H9 (cell line): ENCODE data around the gene SNED1. TPM values are rescaled to one million over a fixed set of nuclear protein-coding genes. Genes with fewer than 3 reads are reported as not detected.
A peak's percentile ranks its signal among the peaks of the same experiment; 100 is the strongest.

Experiments
- DNase-seq: peaks from one replicate; pipeline ENCODE4 v3.0.0-alpha.2; 2017
- H2AFZ ChIP-seq: one replicate; pipeline ENCODE4 v1.6.1; 2013; ENCODE audit warnings: mild to moderate bottlenecking, low read length, control low read depth, moderate library complexity
- H2AK5ac ChIP-seq: 2 replicates; pipeline ENCODE4 v1.6.1; 2013; ENCODE audit warnings: low read length, control low read depth, mixed read lengths; ENCODE audit not compliant: insufficient read length
- H2BK120ac ChIP-seq: one replicate; pipeline ENCODE4 v1.6.1; 2013; ENCODE audit warnings: low read depth, mild to moderate bottlenecking, low read length, control low read depth, inconsistent platforms; ENCODE audit not compliant: poor library complexity, severe bottlenecking
- H2BK12ac ChIP-seq: 2 replicates; pipeline ENCODE4 v1.6.1; 2013; ENCODE audit warnings: low read length, control low read depth, mixed read lengths, low read depth; ENCODE audit not compliant: insufficient read length
- H2BK15ac ChIP-seq: 2 replicates; pipeline ENCODE4 v1.6.1; 2013; ENCODE audit warnings: low read depth, low read length, control low read depth
- H2BK20ac ChIP-seq: one replicate; pipeline ENCODE4 v1.6.1; 2013; ENCODE audit warnings: low read depth, mild to moderate bottlenecking, low read length, control low read depth, inconsistent platforms; ENCODE audit not compliant: poor library complexity, severe bottlenecking
- H2BK5ac ChIP-seq: 2 replicates; pipeline ENCODE4 v1.6.1; 2013; ENCODE audit warnings: low read length, control low read depth, mixed read lengths; ENCODE audit not compliant: insufficient read length
- H3K14ac ChIP-seq: 2 replicates; pipeline ENCODE4 v1.6.1; 2013; ENCODE audit warnings: low read length, control low read depth; ENCODE audit not compliant: insufficient read depth
- H3K18ac ChIP-seq: 2 replicates; pipeline ENCODE4 v1.6.1; 2013; ENCODE audit warnings: low read depth, mild to moderate bottlenecking, mixed read lengths, low read length, control low read depth; ENCODE audit not compliant: insufficient read length
- H3K23ac ChIP-seq: 2 replicates; pipeline ENCODE4 v1.6.1; 2013; ENCODE audit warnings: low read length, control low read depth, mixed read lengths, low read depth; ENCODE audit not compliant: insufficient read length
- H3K23me2 ChIP-seq: 2 replicates; pipeline ENCODE4 v1.6.1; 2013; ENCODE audit warnings: low read depth, mild to moderate bottlenecking, mixed read lengths, low read length, control low read depth; ENCODE audit not compliant: insufficient read length, poor library complexity, severe bottlenecking
- H3K27ac ChIP-seq: 2 replicates; pipeline ENCODE4 v1.5.1; 2013; ENCODE audit warnings: low read length, control low read depth, mixed read lengths, low read depth; ENCODE audit not compliant: insufficient read length
- H3K27me3 ChIP-seq: 2 replicates; pipeline ENCODE4 v1.6.1; 2013; ENCODE audit warnings: low read length, control low read depth, inconsistent platforms; ENCODE audit not compliant: insufficient read depth
- H3K4ac ChIP-seq: 2 replicates; pipeline ENCODE4 v1.6.1; 2013; ENCODE audit warnings: low read depth, mild to moderate bottlenecking, control low read depth, inconsistent platforms, low read length, moderate library complexity
- H3K4me1 ChIP-seq: 2 replicates; pipeline ENCODE4 v1.6.1; 2013; ENCODE audit warnings: low read length, control low read depth, inconsistent platforms; ENCODE audit not compliant: insufficient read depth
- H3K4me2 ChIP-seq: 2 replicates; pipeline ENCODE4 v1.6.1; 2013; ENCODE audit warnings: low read length, control low read depth, mixed read lengths; ENCODE audit not compliant: insufficient read length, insufficient read depth
- H3K56ac ChIP-seq: 2 replicates; pipeline ENCODE4 v1.6.1; 2013; ENCODE audit warnings: low read depth, mild to moderate bottlenecking, mixed read lengths, low read length, control low read depth; ENCODE audit not compliant: insufficient read length
- H3K79me1 ChIP-seq: 2 replicates; pipeline ENCODE4 v1.6.1; 2013; ENCODE audit warnings: low read depth, mild to moderate bottlenecking, moderate library complexity, low read length, control low read depth, inconsistent platforms; ENCODE audit not compliant: insufficient read depth, poor library complexity, severe bottlenecking
- H3K79me2 ChIP-seq: 2 replicates; pipeline ENCODE4 v1.6.1; 2013; ENCODE audit warnings: low read length, control low read depth, inconsistent platforms; ENCODE audit not compliant: insufficient read depth
- H3K9ac ChIP-seq: 2 replicates; pipeline ENCODE4 v1.6.1; 2013; ENCODE audit warnings: low read length, control low read depth, mixed read lengths; ENCODE audit not compliant: insufficient read length; ENCODE audit errors: extremely low read depth
- H3K9me3 ChIP-seq: one replicate; pipeline ENCODE4 v1.6.1; 2013; ENCODE audit warnings: low read depth, low read length, inconsistent platforms; ENCODE audit not compliant: control insufficient read depth
- H3T11ph ChIP-seq: one replicate; pipeline ENCODE4 v1.6.1; 2013; ENCODE audit warnings: mild to moderate bottlenecking, low read length, control low read depth, inconsistent platforms
- H4K20me1 ChIP-seq: one replicate; pipeline ENCODE4 v1.6.1; 2013; ENCODE audit not compliant: control insufficient read depth, insufficient read length, insufficient read depth
- H4K5ac ChIP-seq: 2 replicates; pipeline ENCODE4 v1.6.1; 2013; ENCODE audit warnings: low read depth, mild to moderate bottlenecking, mixed read lengths, low read length, control low read depth; ENCODE audit not compliant: insufficient read length
- H4K8ac ChIP-seq: replicated peaks from 2 replicates; pipeline ENCODE4 v1.6.1; 2013; ENCODE audit warnings: low read length, control low read depth, mixed read lengths, low read depth; ENCODE audit not compliant: insufficient read length
- H4K91ac ChIP-seq: 2 replicates; pipeline ENCODE4 v1.6.1; 2013; ENCODE audit warnings: low read depth, mild to moderate bottlenecking, moderate library complexity, mixed read lengths, low read length, control low read depth; ENCODE audit not compliant: insufficient read length
- H3K27ac Mint-ChIP-seq, 3 experiments: 2 replicates in 2 of 3; 3 replicates in 1 of 3; pipeline ENCODE4 v1.8.0; 2020 to 2021; ENCODE audit warnings: mixed read lengths in 3 of 3, mild to moderate bottlenecking in 1 of 3, moderate library complexity in 1 of 3
- H3K27me3 Mint-ChIP-seq: 2 replicates; pipeline ENCODE4 v1.8.0; 2021; ENCODE audit warnings: low read depth, mild to moderate bottlenecking, moderate library complexity, mixed read lengths
- H3K36me3 Mint-ChIP-seq, 3 experiments: 2 replicates in 2 of 3; 3 replicates in 1 of 3; pipeline ENCODE4 v1.8.0; 2020 to 2021; ENCODE audit warnings: low read depth in 3 of 3, mixed read lengths in 3 of 3; ENCODE audit not compliant: insufficient read depth in 1 of 3
- H3K4me1 Mint-ChIP-seq, 2 experiments: 2 replicates each; pipeline ENCODE4 v1.8.0; 2020; ENCODE audit warnings: mixed read lengths in 2 of 2
- H3K4me3 Mint-ChIP-seq, 2 experiments: 2 replicates in 1 of 2; 3 replicates in 1 of 2; pipeline ENCODE4 v1.8.0; 2020 to 2021; ENCODE audit warnings: mild to moderate bottlenecking in 2 of 2, mixed read lengths in 2 of 2, moderate library complexity in 1 of 2
- H3K9me3 Mint-ChIP-seq, 2 experiments: 2 replicates in 1 of 2; 3 replicates in 1 of 2; pipeline ENCODE4 v1.8.0; 2020; ENCODE audit warnings: mild to moderate bottlenecking in 2 of 2, mixed read lengths in 2 of 2, moderate library complexity in 1 of 2
- WGBS: extraction: QIAGEN DNeasy Blood & Tissue Kit; methylation state at CpG from one replicate; pipeline ENCODE4 v1.1.7; 2013; ENCODE audit warnings: missing lambda C conversion rate, low lambda C conversion rate, mixed read lengths; ENCODE audit not compliant: insufficient read length; ENCODE audit errors: extremely low coverage; 5-methylcytosine and 5-hydroxymethylcytosine counted together
- total RNA-seq: library from RNA; stranded (reverse); gene quantifications from 2 replicates; pipeline ENCODE4 v1.2.1, GENCODE V29; 2021
- TF ChIP-seq, protein P1 (sequence below): fragments of 200-600 bp; sonication (generic); conservative IDR thresholded peaks from 3 replicates; pipeline ENCODE4 v1.8.0; 2021; ENCODE audit warnings: antibody characterized with exemption, mild to moderate bottlenecking

Gene SNED1
- total RNA-seq, 1 experiment from 2014 or later: 2.5 TPM

DNA sequence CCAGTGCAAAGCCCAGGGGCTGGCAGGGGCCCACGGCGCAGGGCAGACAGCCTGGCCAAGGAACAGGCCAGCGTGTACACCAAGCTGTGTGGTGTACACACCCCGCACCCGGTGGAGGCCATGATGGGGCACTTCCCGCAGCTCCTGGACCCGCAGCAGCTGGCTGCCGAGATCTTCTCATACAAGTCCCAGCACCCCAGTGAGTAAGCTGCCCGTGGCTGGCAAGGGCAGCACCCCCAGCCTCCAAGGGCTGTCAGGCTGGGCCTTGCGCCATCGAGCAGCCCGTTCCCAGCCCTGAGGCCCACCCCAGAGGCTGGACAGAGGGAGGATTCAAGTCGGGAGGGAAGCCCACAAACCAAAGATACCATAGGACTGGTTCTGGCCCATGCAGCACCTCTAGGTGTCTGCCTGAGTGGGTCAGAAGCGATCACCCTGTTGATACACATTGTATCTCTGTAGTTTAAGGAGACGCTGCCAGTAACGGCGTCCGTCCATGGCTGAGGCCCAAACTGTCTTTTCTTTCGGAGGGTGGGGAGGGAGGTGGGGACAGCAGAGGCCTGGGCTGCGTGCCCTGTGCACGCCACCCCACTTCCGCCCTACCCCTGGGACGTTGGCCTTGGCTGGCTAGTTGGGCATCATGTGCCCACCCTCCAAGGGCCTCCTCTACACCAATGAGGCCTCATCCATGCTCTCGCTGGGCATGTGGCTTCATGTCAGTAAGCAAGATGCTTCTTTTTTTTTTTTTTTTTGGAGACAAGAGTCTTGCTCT, 120.5 kb downstream of the SNED1 start:
- TF ChIP-seq, protein P1, sequence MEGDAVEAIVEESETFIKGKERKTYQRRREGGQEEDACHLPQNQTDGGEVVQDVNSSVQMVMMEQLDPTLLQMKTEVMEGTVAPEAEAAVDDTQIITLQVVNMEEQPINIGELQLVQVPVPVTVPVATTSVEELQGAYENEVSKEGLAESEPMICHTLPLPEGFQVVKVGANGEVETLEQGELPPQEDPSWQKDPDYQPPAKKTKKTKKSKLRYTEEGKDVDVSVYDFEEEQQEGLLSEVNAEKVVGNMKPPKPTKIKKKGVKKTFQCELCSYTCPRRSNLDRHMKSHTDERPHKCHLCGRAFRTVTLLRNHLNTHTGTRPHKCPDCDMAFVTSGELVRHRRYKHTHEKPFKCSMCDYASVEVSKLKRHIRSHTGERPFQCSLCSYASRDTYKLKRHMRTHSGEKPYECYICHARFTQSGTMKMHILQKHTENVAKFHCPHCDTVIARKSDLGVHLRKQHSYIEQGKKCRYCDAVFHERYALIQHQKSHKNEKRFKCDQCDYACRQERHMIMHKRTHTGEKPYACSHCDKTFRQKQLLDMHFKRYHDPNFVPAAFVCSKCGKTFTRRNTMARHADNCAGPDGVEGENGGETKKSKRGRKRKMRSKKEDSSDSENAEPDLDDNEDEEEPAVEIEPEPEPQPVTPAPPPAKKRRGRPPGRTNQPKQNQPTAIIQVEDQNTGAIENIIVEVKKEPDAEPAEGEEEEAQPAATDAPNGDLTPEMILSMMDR: no peak
- DNase-seq: peak; percentile 23
- H3K36me3 Mint-ChIP-seq: peaks cover 13 to 68% (median 58%) of the 10 kb centered on the region in 3 experiments; a peak in 6 of 7 replicates

More for the DNA sequence above, 120.5 kb downstream of the SNED1 start:
- Histone ChIP-seq H4K91ac (no peak overlapping the region), H3K79me2 (no peaks in the 10 kb centered on the region), H3K4me1 (no peaks in the 10 kb centered on the region), H3K23ac (no peak overlapping the region), H2BK5ac (no peak overlapping the region), H4K20me1 (no peaks in the 10 kb centered on the region), H2AK5ac (no peak overlapping the region), H2BK120ac (no peak overlapping the region), H4K5ac (no peak overlapping the region), H2BK15ac (no peak overlapping the region), H3K79me1 (no peaks in the 10 kb centered on the region), H2AFZ (no peak overlapping the region), H3K14ac (no peak overlapping the region), H3T11ph (no peak overlapping the region), H3K56ac (no peak overlapping the region), H3K4me2 (no peak overlapping the region), H3K4ac (no peak overlapping the region), H3K27ac (no peak overlapping the region), H3K18ac (no peak overlapping the region), H3K23me2 (no peaks in the 10 kb centered on the region), H4K8ac (no peak overlapping the region), H2BK12ac (no peak overlapping the region), H3K9me3 (no peaks in the 10 kb centered on the region), H3K27me3 (no peaks in the 10 kb centered on the region), H2BK20ac (no peak overlapping the region), H3K9ac (no peak overlapping the region)
- Mint-ChIP-seq H3K9me3 (no peaks in the 10 kb centered on the region), H3K27me3 (no peaks in the 10 kb centered on the region), H3K27ac (no peak overlapping the region), H3K4me3 (no peak overlapping the region), H3K4me1 (no peaks in the 10 kb centered on the region)
- no CpG with 5 or more reads among the region's 24 CpGs for WGBS
